AG04450 (cell line): ENCODE results near the gene CDH4. TPM values are rescaled to one million over a fixed set of nuclear protein-coding genes. Genes with fewer than 3 reads are reported as not detected.

Experiments used
- CTCF ChIA-PET: fragments of 300-600, 350-600 bp; formaldehyde crosslinking; extraction: SDS; loops from one replicate; lab custom pipeline; 2022; ENCODE audit warnings: antibody characterized with exemption, inconsistent platforms; lab: Charles Lee
- POLR2A ChIA-PET: fragments of 350-600 bp; formaldehyde crosslinking; extraction: SDS; loops from one replicate; lab custom pipeline; 2021; ENCODE audit warnings: antibody characterized with exemption, inconsistent platforms; lab: Yijun Ruan, JAX
- DNase-seq: peaks from one replicate; pipeline ENCODE4 v3.0.0-alpha.2; 2011; ENCODE audit warnings: low read depth, low spot score
- H3K27ac ChIP-seq: one replicate; pipeline ENCODE4 v1.5.1; 2012; ENCODE audit warnings: low read depth, low read length, control low read depth
- H3K27me3 ChIP-seq: one replicate; pipeline ENCODE4 v1.6.0; 2012; ENCODE audit warnings: low read length; ENCODE audit not compliant: control insufficient read depth, insufficient read depth
- H3K4me3 ChIP-seq: 2 replicates; pipeline ENCODE4 v1.5.1; 2011; ENCODE audit warnings: mild to moderate bottlenecking, low read depth, low read length, control low read depth
- H3K9me3 ChIP-seq: 2 replicates; pipeline ENCODE4 v1.5.1; 2012; ENCODE audit warnings: low read length; ENCODE audit not compliant: control insufficient read depth, insufficient read depth
- CTCF ChIP-seq: IDR thresholded peaks from 2 replicates; pipeline ENCODE4 v1.5.1; 2011; ENCODE audit warnings: low read depth, low read length, control low read depth, inconsistent platforms
- polyA plus RNA-seq: library from polyadenylated mRNA; depleted of rRNA; stranded (reverse); fragments of >200 nt; gene quantifications from 2 replicates; pipeline ENCODE4 v1.2.3, GENCODE V29; 2011

Gene CDH4
- polyA plus RNA-seq, 1 experiment = 1.6 TPM

GRCh38 chr20:61486198-61486597, 234.1 kb downstream of the CDH4 start:
- no peak overlapping the region for H3K4me3 ChIP-seq
- no peak for TF ChIP-seq CTCF
- H3K27ac ChIP-seq = no peak overlapping the region
- H3K27me3 ChIP-seq = no peaks in the 10 kb centered on the region
- POLR2A ChIA-PET = no interaction called here
- no peaks in the 10 kb centered on the region; the same call in 1 of the 2 replicates for H3K9me3 ChIP-seq
- CTCF ChIA-PET = no interaction called here
- no peak for DNase-seq

GRCh38 chr20:61487346-61487996, 235.4 kb downstream of the CDH4 start:
- Histone ChIP-seq H3K4me3 (no peak overlapping the region), H3K27me3 (no peaks in the 10 kb centered on the region), H3K9me3 (no peaks in the 10 kb centered on the region; the same call in 1 of the 2 replicates), H3K27ac (no peak overlapping the region)
- ChIA-PET CTCF (no interaction called here), POLR2A (no interaction called here)
- DNase-seq = no peak
- TF ChIP-seq CTCF = no peak

- Histone ChIP-seq H3K27ac (no peak overlapping the region), H3K9me3 (no peaks in the 10 kb centered on the region; the same call in 1 of the 2 replicates), H3K4me3 (no peak overlapping the region), H3K27me3 (no peaks in the 10 kb centered on the region)
- ChIA-PET CTCF (no interaction called here), POLR2A (no interaction called here)
- no peak for TF ChIP-seq CTCF
- no peak for DNase-seq
Measured at GRCh38 chr20:61487997-61488371, 235.9 kb downstream of the CDH4 start.

- Histone ChIP-seq H3K27ac (no peak overlapping the region), H3K27me3 (no peaks in the 10 kb centered on the region), H3K4me3 (no peak overlapping the region), H3K9me3 (no peaks in the 10 kb centered on the region)
- ChIA-PET CTCF (no interaction called here), POLR2A (no interaction called here)
- no peak for TF ChIP-seq CTCF
- DNase-seq = no peak
Measured at GRCh38 chr20:61490721-61491120, 238.7 kb downstream of the CDH4 start.

GRCh38 chr20:61492065-61492464, 240.0 kb downstream of the CDH4 start:
- CTCF ChIA-PET = no interaction called here
- POLR2A ChIA-PET = no interaction called here
- no peak for DNase-seq
- no peak for TF ChIP-seq CTCF
- Histone ChIP-seq H3K27ac (no peak overlapping the region), H3K4me3 (no peak overlapping the region), H3K27me3 (no peaks in the 10 kb centered on the region), H3K9me3 (no peaks in the 10 kb centered on the region)
